ENCODE results near the gene ITGA6.

The ITGA6 gene

DNA sequence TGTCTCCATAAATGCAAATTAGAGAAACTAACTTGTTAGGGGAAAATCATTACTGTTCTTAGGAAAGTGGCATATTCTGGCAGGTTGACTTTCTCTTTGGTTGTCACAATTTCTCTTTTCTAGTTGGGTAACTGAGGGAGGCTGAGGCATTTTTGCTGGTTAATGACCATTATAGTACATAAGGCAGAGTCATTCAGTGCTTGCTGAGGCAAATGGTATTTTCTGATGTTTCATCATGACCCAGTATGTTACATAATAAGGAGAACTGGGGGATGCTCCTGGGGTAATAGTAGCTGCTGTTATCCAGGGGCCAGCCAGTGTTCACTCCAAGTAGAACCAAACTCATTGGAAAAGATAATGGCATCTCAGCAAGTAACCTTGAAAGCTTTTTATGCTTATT lies 62.3 kb downstream of the ITGA6 start:
- TF ChIP-seq, protein P1, sequence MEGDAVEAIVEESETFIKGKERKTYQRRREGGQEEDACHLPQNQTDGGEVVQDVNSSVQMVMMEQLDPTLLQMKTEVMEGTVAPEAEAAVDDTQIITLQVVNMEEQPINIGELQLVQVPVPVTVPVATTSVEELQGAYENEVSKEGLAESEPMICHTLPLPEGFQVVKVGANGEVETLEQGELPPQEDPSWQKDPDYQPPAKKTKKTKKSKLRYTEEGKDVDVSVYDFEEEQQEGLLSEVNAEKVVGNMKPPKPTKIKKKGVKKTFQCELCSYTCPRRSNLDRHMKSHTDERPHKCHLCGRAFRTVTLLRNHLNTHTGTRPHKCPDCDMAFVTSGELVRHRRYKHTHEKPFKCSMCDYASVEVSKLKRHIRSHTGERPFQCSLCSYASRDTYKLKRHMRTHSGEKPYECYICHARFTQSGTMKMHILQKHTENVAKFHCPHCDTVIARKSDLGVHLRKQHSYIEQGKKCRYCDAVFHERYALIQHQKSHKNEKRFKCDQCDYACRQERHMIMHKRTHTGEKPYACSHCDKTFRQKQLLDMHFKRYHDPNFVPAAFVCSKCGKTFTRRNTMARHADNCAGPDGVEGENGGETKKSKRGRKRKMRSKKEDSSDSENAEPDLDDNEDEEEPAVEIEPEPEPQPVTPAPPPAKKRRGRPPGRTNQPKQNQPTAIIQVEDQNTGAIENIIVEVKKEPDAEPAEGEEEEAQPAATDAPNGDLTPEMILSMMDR (conservative IDR thresholded peaks at IDR 0.05; ENCODE audit: low read length) = no peak
- peak; percentile 67 for DNase-seq (ENCODE audit: low read depth)
- no peak overlapping the region for H3K4me3 ChIP-seq (ENCODE audit: low read length)

- DNase-seq (ENCODE audit: low read depth) = no peak
- TF ChIP-seq, protein P1 (conservative IDR thresholded peaks at IDR 0.05; ENCODE audit: low read length) = no peak
These were observed 68.8 kb downstream of the ITGA6 start for GRCh38 chr2:172496160-172496608.

GRCh38 chr2:172507199-172507598 lies 79.8 kb downstream of the ITGA6 start:
- TF ChIP-seq, protein P1 (conservative IDR thresholded peaks at IDR 0.05; ENCODE audit: low read length) = no peak
- DNase-seq (ENCODE audit: low read depth) = no peak
- H3K4me3 ChIP-seq (ENCODE audit: low read length) = no peak overlapping the region

More at GRCh38 chr2:172496160-172496608, 68.8 kb downstream of the ITGA6 start:
- H3K4me3 ChIP-seq (ENCODE audit: low read length) = no peak overlapping the region

DNA sequence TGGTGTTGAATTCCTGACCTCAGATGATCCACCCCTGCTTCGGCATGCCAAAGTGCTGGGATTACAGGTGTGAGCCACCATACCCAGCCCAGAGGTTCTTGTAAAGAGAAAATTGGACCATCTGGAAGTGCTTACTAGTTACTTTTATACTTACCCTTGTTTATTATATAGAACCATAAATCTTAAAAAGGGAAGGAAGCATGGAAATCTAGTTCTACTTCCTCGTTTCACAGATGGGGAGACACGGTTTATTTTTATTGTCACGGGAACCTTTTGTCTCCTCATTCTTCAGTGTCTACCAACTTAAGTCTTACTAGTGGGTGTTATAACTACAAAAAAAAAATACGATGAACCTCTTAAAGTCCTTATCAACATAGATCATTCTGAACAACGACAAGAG lies 82.7 kb downstream of the ITGA6 start:
- no peak overlapping the region for H3K4me3 ChIP-seq (ENCODE audit: low read length)
- TF ChIP-seq, protein P1 (conservative IDR thresholded peaks at IDR 0.05; ENCODE audit: low read length) = no peak
- DNase-seq (ENCODE audit: low read depth) = no peak

DNA sequence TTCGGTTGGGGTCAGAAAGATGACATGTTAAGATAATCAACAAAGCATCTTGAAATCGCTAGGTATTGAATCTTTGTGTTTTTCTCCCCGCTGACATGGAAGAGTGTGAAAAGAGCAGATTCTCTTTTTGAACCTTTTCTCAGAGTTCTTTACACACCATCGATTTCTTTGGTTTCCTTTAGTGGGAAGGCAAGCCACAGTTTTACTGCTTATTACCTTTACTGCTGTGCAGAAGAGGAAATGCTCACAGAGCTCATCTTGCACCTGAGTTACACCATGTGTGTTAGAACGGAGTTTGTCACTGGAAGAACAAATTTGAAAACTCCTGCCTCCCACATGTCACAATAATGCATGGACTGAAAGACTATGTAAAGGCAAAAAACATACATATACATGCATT lies 83.2 kb downstream of the ITGA6 start:
- no peak for DNase-seq (ENCODE audit: low read depth)
- TF ChIP-seq, protein P1 (conservative IDR thresholded peaks at IDR 0.05; ENCODE audit: low read length) = no peak
- no peak overlapping the region for H3K4me3 ChIP-seq (ENCODE audit: low read length)

DNA sequence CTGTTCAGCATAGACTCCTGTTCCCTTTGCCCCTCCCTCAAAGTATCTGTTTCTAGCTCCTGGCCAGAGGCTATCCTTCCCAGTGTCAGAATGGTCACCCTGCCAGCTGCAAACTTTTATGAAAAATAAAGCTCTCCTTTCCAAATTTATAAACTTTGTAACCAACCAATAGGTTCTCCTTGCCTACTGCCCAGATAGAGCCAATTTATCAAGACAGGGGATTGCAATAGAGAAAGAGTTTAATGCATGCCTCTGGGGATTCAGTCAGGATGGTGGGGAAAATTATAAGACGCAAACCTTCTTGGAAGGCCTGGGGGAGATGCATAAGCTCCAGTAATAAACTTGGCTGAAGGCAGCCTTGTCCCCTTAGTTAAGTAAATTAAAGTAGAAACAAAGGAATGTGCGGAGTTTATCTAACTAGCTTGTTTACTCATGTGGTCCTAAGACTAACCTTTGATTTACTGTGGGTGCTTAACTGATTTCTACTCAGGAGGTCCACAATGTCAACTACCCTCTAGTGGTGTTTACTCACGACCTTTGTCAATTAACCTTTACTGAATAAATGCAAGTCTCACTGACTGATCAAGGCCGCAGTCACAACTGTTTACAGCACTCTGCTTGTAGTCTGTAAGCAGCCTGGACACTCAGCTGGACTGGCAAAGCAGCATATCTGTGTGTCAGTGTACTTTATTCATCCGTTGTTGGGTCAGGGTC lies 85.6 kb downstream of the ITGA6 start:
- TF ChIP-seq, protein P1 (conservative IDR thresholded peaks at IDR 0.05; ENCODE audit: low read length) = no peak
- DNase-seq (ENCODE audit: low read depth) = no peak
- H3K4me3 ChIP-seq (ENCODE audit: low read length) = no peak overlapping the region

DNA sequence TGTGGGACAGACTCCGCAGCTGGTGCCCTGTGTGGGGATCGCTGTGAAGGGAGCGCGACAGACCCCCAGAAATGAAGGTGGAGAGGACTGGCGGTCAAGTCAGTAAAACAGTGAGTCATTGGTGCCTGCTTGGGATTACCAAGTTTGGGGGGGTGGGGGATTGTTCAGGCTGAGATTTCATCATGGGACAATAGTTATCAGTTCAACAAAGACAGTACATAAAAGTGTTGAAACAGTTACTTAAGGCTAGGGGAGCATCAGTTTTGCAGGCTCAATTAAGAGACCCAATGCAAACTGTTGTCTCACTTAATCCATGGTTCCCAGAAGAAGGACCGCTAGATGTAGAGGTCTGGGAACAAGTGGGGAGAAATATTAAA lies 86.1 kb downstream of the ITGA6 start:
- TF ChIP-seq, protein P1 (conservative IDR thresholded peaks at IDR 0.05; ENCODE audit: low read length) = no peak
- DNase-seq (ENCODE audit: low read depth) = no peak
- H3K4me3 ChIP-seq (ENCODE audit: low read length) = no peak overlapping the region

Data from AG10803 (cell line).